ENCODE results near the gene CXXC4.

Gene CXXC4

DNA sequence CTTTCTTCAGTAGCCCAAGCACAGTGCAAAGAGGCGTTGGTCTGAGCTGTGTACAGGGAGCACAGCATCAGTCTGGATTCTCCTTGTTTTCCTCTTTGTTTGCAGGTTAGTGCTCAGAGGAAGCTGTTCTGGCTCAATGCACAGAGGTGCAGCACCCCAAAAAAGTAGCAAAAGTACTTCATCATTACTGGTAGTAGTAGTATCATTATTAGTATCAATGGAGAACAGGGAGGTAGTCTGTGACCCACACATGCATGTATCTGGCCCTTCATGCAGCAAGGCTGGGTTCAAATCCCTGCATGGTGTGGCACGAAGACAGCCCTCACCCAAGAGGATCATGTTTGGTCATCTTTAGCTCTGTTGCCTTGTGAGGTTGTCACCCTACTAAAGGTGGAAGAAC, 68.7 kb downstream of the CXXC4 start:
- TF ChIP-seq, protein P1, sequence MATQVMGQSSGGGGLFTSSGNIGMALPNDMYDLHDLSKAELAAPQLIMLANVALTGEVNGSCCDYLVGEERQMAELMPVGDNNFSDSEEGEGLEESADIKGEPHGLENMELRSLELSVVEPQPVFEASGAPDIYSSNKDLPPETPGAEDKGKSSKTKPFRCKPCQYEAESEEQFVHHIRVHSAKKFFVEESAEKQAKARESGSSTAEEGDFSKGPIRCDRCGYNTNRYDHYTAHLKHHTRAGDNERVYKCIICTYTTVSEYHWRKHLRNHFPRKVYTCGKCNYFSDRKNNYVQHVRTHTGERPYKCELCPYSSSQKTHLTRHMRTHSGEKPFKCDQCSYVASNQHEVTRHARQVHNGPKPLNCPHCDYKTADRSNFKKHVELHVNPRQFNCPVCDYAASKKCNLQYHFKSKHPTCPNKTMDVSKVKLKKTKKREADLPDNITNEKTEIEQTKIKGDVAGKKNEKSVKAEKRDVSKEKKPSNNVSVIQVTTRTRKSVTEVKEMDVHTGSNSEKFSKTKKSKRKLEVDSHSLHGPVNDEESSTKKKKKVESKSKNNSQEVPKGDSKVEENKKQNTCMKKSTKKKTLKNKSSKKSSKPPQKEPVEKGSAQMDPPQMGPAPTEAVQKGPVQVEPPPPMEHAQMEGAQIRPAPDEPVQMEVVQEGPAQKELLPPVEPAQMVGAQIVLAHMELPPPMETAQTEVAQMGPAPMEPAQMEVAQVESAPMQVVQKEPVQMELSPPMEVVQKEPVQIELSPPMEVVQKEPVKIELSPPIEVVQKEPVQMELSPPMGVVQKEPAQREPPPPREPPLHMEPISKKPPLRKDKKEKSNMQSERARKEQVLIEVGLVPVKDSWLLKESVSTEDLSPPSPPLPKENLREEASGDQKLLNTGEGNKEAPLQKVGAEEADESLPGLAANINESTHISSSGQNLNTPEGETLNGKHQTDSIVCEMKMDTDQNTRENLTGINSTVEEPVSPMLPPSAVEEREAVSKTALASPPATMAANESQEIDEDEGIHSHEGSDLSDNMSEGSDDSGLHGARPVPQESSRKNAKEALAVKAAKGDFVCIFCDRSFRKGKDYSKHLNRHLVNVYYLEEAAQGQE (IDR thresholded peaks at IDR 0.05; ENCODE audit: insufficient read depth in 1 of 2, low read depth in 2 of 2, low read length in 2 of 2) = no peak
- TF ChIP-seq SIN3A (IDR thresholded peaks at IDR 0.05; ENCODE audit: borderline replicate concordance, insufficient read depth, low read length) = no peak
- TF ChIP-seq TAF1 (IDR thresholded peaks at IDR 0.05; ENCODE audit: borderline replicate concordance, insufficient read depth, low read length) = no peak
- no peak for TF ChIP-seq FOXP2 (optimal IDR thresholded peaks at IDR 0.05; ENCODE audit: borderline replicate concordance, extremely low read depth, extremely low read length, insufficient read depth)
- no peak for TF ChIP-seq POLR2AphosphoS5 (IDR thresholded peaks at IDR 0.05; ENCODE audit: low read depth, low read length)

DNA sequence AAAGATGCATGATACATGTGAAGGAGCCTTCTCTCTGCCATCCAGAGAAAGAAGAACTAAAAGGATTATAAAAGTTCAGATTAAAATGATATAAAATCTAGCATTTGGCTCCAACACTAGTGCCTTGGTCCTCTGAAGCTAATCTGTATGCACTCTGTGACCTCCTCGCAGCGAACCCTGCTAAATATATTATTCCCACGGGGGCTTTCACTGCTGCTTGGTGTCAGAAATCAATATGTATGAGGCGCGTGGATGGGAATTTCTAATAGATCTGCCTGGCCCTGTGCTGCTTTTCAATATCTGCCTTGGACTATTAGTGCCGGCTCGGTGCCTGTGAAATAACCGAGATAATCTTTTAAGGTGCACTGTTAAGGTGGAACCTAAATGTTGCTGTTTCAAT, 69.7 kb downstream of the CXXC4 start:
- TF ChIP-seq, protein P1 (IDR thresholded peaks at IDR 0.05; ENCODE audit: insufficient read depth in 1 of 2, low read depth in 2 of 2, low read length in 2 of 2) = no peak

GRCh38 chr4:104424475-104424941, 70.2 kb downstream of the CXXC4 start:
- TF ChIP-seq, protein P1 (IDR thresholded peaks at IDR 0.05; ENCODE audit: insufficient read depth in 1 of 2, low read depth in 2 of 2, low read length in 2 of 2) = no peak
- TF ChIP-seq TAF1 (IDR thresholded peaks at IDR 0.05; ENCODE audit: borderline replicate concordance, insufficient read depth, low read length) (no peak), POLR2AphosphoS5 (IDR thresholded peaks at IDR 0.05; ENCODE audit: low read depth, low read length) (no peak), SIN3A (IDR thresholded peaks at IDR 0.05; ENCODE audit: borderline replicate concordance, insufficient read depth, low read length) (no peak), FOXP2 (optimal IDR thresholded peaks at IDR 0.05; ENCODE audit: borderline replicate concordance, extremely low read depth, extremely low read length, insufficient read depth) (no peak)

DNA sequence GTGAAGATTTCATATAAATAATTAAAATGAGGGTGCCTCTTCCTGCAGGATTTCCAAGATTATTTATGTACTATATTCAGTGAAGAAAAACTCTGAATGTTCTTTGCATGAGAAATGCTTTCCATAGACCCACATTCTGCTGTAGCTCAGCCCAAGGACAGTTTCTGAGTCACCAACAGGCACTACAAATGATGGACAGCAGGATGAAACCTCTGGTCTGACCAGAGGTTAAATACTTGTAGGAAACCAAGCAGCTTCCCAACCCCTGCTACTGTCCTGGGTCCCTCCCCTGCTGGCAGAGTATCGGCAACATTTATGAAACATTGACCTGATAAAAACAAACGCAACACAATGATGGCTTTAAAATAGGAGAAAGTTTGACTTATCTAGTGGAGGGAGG, 73.1 kb downstream of the CXXC4 start:
- TF ChIP-seq TAF1 (IDR thresholded peaks at IDR 0.05; ENCODE audit: borderline replicate concordance, insufficient read depth, low read length) (no peak), FOXP2 (optimal IDR thresholded peaks at IDR 0.05; ENCODE audit: borderline replicate concordance, extremely low read depth, extremely low read length, insufficient read depth) (no peak), POLR2AphosphoS5 (IDR thresholded peaks at IDR 0.05; ENCODE audit: low read depth, low read length) (no peak), SIN3A (IDR thresholded peaks at IDR 0.05; ENCODE audit: borderline replicate concordance, insufficient read depth, low read length) (no peak)
- TF ChIP-seq, protein P1 (IDR thresholded peaks at IDR 0.05; ENCODE audit: insufficient read depth in 1 of 2, low read depth in 2 of 2, low read length in 2 of 2) = no peak

- TF ChIP-seq SIN3A (IDR thresholded peaks at IDR 0.05; ENCODE audit: borderline replicate concordance, insufficient read depth, low read length) = no peak
- TF ChIP-seq, protein P1 (IDR thresholded peaks at IDR 0.05; ENCODE audit: insufficient read depth in 1 of 2, low read depth in 2 of 2, low read length in 2 of 2) = no peak
- no peak for TF ChIP-seq TAF1 (IDR thresholded peaks at IDR 0.05; ENCODE audit: borderline replicate concordance, insufficient read depth, low read length)
- TF ChIP-seq POLR2AphosphoS5 (IDR thresholded peaks at IDR 0.05; ENCODE audit: low read depth, low read length) = no peak
- no peak for TF ChIP-seq FOXP2 (optimal IDR thresholded peaks at IDR 0.05; ENCODE audit: borderline replicate concordance, extremely low read depth, extremely low read length, insufficient read depth)
These were observed 73.9 kb downstream of the CXXC4 start for GRCh38 chr4:104420766-104421165.

All from PFSK-1 (cell line).